ENCODE data around the gene CADPS2. TPM values are rescaled to one million over a fixed set of nuclear protein-coding genes. Genes with fewer than 3 reads are reported as not detected.

The CADPS2 gene
- total RNA-seq, 1 experiment from 2014 or later: 12.2 TPM

GRCh38 chr7:122869260-122869659 is 17.0 kb downstream of the CADPS2 start (continued):
- no peak for TF ChIP-seq GTF2I (CRISPR knock-in tag; conservative IDR thresholded peaks at IDR 0.05)
- TF ChIP-seq MYBL2 (CRISPR knock-in tag; IDR thresholded peaks at IDR 0.05): no peak
- TF ChIP-seq ATF6 (CRISPR knock-in tag; IDR thresholded peaks at IDR 0.05): no peak

DNA sequence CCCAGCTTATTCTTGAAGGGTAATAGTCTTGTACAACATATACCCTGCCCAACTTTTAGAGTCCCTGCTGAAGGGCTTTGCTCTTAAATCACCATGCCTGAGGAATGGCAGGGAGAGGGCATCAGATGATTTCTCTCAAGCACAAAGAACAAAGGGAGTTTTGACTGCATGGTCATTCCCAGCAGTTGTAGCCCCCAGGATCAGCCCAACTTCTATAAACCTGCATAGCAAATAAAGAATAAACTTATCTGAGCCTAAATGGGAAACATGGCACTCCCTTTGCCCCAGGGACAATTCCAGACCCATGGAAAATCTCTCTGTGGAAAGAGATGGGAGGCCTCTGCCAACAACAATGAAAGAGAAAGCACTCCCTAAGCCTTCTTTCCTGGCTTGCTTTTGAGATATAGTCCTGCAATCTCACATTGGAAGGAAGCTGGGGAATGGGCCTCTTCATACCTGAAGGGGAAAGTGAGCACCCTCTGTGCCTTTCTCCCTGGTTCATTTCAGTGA is 18.7 kb downstream of the CADPS2 start:
- Mint-ChIP-seq H3K4me1 (peaks cover 5% of the 10 kb centered on the region), H3K27me3 (ENCODE audit: low read depth) (no peaks in the 10 kb centered on the region), H3K4me3 (no peak overlapping the region), H3K9me3 (peaks cover 37% of the 10 kb centered on the region), H3K27ac (no peak overlapping the region), H3K36me3 (peaks cover 26% of the 10 kb centered on the region)
- ATAC-seq (no peak), DNase-seq (ENCODE audit: low spot score) (no peak)
- POLR2A ChIA-PET: no interaction called here
- CTCF ChIA-PET: no interaction called here
- TF ChIP-seq RORB (CRISPR knock-in tag; IDR thresholded peaks at IDR 0.05) (no peak), MAX (CRISPR knock-in tag; IDR thresholded peaks at IDR 0.05) (no peak), MYBL2 (CRISPR knock-in tag; IDR thresholded peaks at IDR 0.05) (no peak), SP1 (CRISPR knock-in tag; conservative IDR thresholded peaks at IDR 0.05) (no peak), PRRX2 (CRISPR knock-in tag; IDR thresholded peaks at IDR 0.05) (no peak), EMX1 (CRISPR knock-in tag; IDR thresholded peaks at IDR 0.05) (no peak), ARID4B (CRISPR knock-in tag; IDR thresholded peaks at IDR 0.05; ENCODE audit: borderline replicate concordance) (no peak), ZSCAN18 (CRISPR knock-in tag; IDR thresholded peaks at IDR 0.05) (no peak), NFATC4 (CRISPR knock-in tag; IDR thresholded peaks at IDR 0.05) (no peak), ESRRA (CRISPR knock-in tag; IDR thresholded peaks at IDR 0.05; ENCODE audit: borderline replicate concordance) (no peak), ZNF263 (CRISPR knock-in tag; IDR thresholded peaks at IDR 0.05; ENCODE audit: low read depth) (no peak), ZNF281 (CRISPR knock-in tag; IDR thresholded peaks at IDR 0.05) (no peak), OVOL2 (CRISPR knock-in tag; IDR thresholded peaks at IDR 0.05; ENCODE audit: borderline replicate concordance) (no peak), ZNF423 (CRISPR knock-in tag; IDR thresholded peaks at IDR 0.05) (no peak)
- TF ChIP-seq, protein P1, sequence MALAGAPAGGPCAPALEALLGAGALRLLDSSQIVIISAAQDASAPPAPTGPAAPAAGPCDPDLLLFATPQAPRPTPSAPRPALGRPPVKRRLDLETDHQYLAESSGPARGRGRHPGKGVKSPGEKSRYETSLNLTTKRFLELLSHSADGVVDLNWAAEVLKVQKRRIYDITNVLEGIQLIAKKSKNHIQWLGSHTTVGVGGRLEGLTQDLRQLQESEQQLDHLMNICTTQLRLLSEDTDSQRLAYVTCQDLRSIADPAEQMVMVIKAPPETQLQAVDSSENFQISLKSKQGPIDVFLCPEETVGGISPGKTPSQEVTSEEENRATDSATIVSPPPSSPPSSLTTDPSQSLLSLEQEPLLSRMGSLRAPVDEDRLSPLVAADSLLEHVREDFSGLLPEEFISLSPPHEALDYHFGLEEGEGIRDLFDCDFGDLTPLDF (CRISPR knock-in tag; IDR thresholded peaks at IDR 0.05): no peak
- TF ChIP-seq, protein P2, sequence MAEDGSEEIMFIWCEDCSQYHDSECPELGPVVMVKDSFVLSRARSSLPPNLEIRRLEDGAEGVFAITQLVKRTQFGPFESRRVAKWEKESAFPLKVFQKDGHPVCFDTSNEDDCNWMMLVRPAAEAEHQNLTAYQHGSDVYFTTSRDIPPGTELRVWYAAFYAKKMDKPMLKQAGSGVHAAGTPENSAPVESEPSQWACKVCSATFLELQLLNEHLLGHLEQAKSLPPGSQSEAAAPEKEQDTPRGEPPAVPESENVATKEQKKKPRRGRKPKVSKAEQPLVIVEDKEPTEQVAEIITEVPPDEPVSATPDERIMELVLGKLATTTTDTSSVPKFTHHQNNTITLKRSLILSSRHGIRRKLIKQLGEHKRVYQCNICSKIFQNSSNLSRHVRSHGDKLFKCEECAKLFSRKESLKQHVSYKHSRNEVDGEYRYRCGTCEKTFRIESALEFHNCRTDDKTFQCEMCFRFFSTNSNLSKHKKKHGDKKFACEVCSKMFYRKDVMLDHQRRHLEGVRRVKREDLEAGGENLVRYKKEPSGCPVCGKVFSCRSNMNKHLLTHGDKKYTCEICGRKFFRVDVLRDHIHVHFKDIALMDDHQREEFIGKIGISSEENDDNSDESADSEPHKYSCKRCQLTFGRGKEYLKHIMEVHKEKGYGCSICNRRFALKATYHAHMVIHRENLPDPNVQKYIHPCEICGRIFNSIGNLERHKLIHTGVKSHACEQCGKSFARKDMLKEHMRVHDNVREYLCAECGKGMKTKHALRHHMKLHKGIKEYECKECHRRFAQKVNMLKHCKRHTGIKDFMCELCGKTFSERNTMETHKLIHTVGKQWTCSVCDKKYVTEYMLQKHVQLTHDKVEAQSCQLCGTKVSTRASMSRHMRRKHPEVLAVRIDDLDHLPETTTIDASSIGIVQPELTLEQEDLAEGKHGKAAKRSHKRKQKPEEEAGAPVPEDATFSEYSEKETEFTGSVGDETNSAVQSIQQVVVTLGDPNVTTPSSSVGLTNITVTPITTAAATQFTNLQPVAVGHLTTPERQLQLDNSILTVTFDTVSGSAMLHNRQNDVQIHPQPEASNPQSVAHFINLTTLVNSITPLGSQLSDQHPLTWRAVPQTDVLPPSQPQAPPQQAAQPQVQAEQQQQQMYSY (CRISPR knock-in tag; IDR thresholded peaks at IDR 0.05): no peak
- TF ChIP-seq, protein P3, sequence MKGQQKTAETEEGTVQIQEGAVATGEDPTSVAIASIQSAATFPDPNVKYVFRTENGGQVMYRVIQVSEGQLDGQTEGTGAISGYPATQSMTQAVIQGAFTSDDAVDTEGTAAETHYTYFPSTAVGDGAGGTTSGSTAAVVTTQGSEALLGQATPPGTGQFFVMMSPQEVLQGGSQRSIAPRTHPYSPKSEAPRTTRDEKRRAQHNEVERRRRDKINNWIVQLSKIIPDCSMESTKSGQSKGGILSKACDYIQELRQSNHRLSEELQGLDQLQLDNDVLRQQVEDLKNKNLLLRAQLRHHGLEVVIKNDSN (CRISPR knock-in tag; IDR thresholded peaks at IDR 0.05): no peak

Data from WTC11 (cell line).